SK-N-SH treated with all-trans-retinoic acid at 6 μM for 48 hours (cell line): ENCODE measurements around the gene BRMS1.

Experiments
- ARNTL ChIP-seq: fragments of 450-650 bp; formaldehyde crosslinking; IDR thresholded peaks from 2 replicates; pipeline ENCODE4 v1.5.0; 2020; ENCODE audit warnings: low read depth, mild to moderate bottlenecking, moderate library complexity, borderline replicate concordance
- CSDC2 ChIP-seq: fragments of 250-450 bp; sonication (Bioruptor Pico); IDR thresholded peaks from 2 replicates; pipeline ENCODE4 v1.5.0; 2020; ENCODE audit warnings: mild to moderate bottlenecking, moderate library complexity
- GLIS3 ChIP-seq: fragments of 250-450 bp; sonication (Bioruptor Pico); IDR thresholded peaks from 2 replicates; pipeline ENCODE4 v1.5.0; 2020; ENCODE audit warnings: mild to moderate bottlenecking, moderate library complexity
- ISL1 ChIP-seq: fragments of 250-450 bp; sonication (Bioruptor Pico); IDR thresholded peaks from 2 replicates; pipeline ENCODE4 v2.1.2; 2022; ENCODE audit warnings: mild to moderate bottlenecking, moderate library complexity
- RARB ChIP-seq: fragments of 250-450 bp; sonication (Bioruptor Pico); IDR thresholded peaks from 2 replicates; pipeline ENCODE4 v1.8.0; 2021; ENCODE audit warnings: mild to moderate bottlenecking, moderate library complexity
- ZFP3 ChIP-seq: fragments of 250-450 bp; sonication (Bioruptor Pico); IDR thresholded peaks from 2 replicates; pipeline ENCODE4 v1.5.0; 2020; ENCODE audit warnings: mild to moderate bottlenecking, moderate library complexity
- ZFP30 ChIP-seq: fragments of 450-650 bp; formaldehyde crosslinking; IDR thresholded peaks from 2 replicates; pipeline ENCODE4 v1.5.0; 2022; ENCODE audit warnings: mild to moderate bottlenecking, moderate library complexity
- ZNF70 ChIP-seq: fragments of 450-650 bp; formaldehyde crosslinking; IDR thresholded peaks from 2 replicates; pipeline ENCODE4 v1.5.0; 2020; ENCODE audit warnings: mild to moderate bottlenecking, moderate library complexity
- TF ChIP-seq, protein P1 (sequence below): fragments of 250-450 bp; sonication (Bioruptor Pico); IDR thresholded peaks from 2 replicates; pipeline ENCODE4 v1.5.1; 2021; ENCODE audit warnings: mild to moderate bottlenecking, moderate library complexity
- TF ChIP-seq, protein P2 (sequence below): fragments of 250-450 bp; sonication (Bioruptor Pico); IDR thresholded peaks from 2 replicates; pipeline ENCODE4 v1.8.0; 2020; ENCODE audit warnings: mild to moderate bottlenecking, moderate library complexity, borderline replicate concordance

DNA sequence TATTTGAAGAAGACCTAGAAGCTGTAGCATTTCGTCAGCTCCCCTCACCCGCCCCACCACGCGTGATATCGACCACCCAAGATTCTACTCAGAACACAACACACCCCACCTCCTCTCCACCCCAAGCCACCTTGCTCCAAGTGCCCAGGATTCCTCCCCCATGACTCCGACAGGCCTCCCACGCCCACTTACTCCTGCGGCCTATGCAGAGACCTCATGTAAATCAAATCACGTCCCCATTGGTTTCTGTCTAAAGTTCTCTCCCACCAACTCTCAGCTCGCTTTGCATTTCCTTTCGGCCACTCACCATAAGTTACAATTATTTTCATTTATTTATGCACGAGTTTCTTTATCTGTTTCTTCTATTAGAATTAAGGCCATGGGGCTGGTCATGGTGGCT lies 42.2 kb downstream of the BRMS1 start:
- TF ChIP-seq ZFP30 (CRISPR knock-in tag), result no peak
- no peak for TF ChIP-seq GLIS3 (CRISPR knock-in tag)
- TF ChIP-seq, protein P1, sequence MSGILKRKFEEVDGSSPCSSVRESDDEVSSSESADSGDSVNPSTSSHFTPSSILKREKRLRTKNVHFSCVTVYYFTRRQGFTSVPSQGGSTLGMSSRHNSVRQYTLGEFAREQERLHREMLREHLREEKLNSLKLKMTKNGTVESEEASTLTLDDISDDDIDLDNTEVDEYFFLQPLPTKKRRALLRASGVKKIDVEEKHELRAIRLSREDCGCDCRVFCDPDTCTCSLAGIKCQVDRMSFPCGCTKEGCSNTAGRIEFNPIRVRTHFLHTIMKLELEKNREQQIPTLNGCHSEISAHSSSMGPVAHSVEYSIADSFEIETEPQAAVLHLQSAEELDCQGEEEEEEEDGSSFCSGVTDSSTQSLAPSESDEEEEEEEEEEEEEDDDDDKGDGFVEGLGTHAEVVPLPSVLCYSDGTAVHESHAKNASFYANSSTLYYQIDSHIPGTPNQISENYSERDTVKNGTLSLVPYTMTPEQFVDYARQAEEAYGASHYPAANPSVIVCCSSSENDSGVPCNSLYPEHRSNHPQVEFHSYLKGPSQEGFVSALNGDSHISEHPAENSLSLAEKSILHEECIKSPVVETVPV (CRISPR knock-in tag), result no peak
- no peak for TF ChIP-seq ISL1 (CRISPR knock-in tag)
- no peak for TF ChIP-seq ZFP3 (CRISPR knock-in tag)
- TF ChIP-seq, protein P2, sequence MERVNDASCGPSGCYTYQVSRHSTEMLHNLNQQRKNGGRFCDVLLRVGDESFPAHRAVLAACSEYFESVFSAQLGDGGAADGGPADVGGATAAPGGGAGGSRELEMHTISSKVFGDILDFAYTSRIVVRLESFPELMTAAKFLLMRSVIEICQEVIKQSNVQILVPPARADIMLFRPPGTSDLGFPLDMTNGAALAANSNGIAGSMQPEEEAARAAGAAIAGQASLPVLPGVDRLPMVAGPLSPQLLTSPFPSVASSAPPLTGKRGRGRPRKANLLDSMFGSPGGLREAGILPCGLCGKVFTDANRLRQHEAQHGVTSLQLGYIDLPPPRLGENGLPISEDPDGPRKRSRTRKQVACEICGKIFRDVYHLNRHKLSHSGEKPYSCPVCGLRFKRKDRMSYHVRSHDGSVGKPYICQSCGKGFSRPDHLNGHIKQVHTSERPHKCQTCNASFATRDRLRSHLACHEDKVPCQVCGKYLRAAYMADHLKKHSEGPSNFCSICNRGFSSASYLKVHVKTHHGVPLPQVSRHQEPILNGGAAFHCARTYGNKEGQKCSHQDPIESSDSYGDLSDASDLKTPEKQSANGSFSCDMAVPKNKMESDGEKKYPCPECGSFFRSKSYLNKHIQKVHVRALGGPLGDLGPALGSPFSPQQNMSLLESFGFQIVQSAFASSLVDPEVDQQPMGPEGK (CRISPR knock-in tag), result no peak
- TF ChIP-seq CSDC2 (CRISPR knock-in tag), result no peak
- no peak for TF ChIP-seq ZNF70
- TF ChIP-seq ARNTL (CRISPR knock-in tag), result no peak
- TF ChIP-seq RARB (CRISPR knock-in tag), result no peak
